ENCODE measurements around the gene CSKMT.
A peak's percentile ranks its signal among the peaks of the same experiment; 100 is the strongest.
"Not testable (repeated sequence)": the region's sequence is repeated elsewhere in the genome, so short reads cannot be mapped to it uniquely, and the experiment has no call there.

CSKMT gene

DNA sequence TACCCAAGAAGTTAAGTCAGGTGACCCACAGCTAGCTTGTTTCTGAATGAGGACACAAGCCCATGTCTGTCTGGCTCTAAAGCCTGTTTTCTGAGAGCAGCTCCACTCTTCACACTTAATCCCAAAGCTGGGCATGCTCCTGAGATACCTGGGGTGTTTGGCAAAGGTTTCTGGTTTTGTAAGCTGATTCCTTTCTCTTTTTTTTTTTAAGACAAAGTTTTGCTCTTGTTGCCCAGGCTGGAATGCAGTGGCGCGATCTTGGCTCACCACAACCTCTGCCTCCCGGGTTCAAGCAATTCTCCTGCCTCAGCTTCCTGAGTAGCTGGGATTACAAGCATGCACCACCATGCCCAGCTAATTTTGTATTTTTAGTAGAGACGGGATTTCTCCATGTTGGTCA lies 28.5 kb downstream of the CSKMT start:
- not testable (repeated sequence) for H3K4me3 Mint-ChIP-seq, H3K27ac Mint-ChIP-seq, H3K9me3 Mint-ChIP-seq, H3K4me1 Mint-ChIP-seq, DNase-seq, H3K27me3 Mint-ChIP-seq, ATAC-seq
- peaks cover 26% of the 10 kb centered on the region for H3K36me3 Mint-ChIP-seq (ENCODE audit: low read depth)

DNA sequence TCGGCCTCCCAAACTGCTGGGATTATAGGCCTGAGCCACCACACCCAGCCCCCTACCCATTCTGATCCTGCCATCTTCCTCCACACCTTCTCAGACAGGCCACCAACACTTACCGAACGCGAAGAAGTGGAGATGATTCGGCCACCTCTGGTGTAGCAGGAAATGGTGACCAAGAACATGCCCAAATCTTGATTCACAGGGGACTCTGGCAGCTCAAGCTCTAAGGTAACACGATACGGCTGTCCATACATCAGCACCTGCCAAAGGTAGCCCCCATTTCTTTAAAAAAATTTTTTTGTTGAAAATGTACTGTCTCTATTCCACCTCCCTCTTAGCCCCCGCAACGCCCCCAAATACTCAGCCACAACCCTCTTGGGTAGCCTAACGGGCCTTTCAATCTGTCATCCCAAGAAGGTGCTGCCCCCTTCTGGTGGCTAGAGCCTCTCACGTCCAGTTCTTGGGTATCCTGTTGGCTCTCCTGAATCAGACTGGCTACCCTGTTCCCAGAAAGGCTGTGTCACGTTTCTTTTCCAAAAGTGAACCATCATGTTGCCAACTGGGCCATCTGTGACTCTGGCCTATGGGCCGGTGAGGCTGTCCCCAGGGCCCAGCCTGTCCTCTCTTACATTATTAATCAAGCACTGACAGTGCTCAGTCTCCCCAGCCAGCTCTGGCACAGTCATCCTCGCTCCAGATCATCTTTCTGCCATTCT lies 29.5 kb downstream of the CSKMT start:
- peak; percentile 79 for DNase-seq
- H3K27me3 Mint-ChIP-seq: no peaks in the 10 kb centered on the region
- no peak overlapping the region for H3K4me3 Mint-ChIP-seq
- peaks cover 3% of the 10 kb centered on the region for H3K4me1 Mint-ChIP-seq
- ATAC-seq: peak; percentile 74
- peaks cover 22% of the 10 kb centered on the region for H3K36me3 Mint-ChIP-seq (ENCODE audit: low read depth)
- peak overlapping the region; percentile 58 for H3K27ac Mint-ChIP-seq
- H3K9me3 Mint-ChIP-seq: no peaks in the 10 kb centered on the region

DNA sequence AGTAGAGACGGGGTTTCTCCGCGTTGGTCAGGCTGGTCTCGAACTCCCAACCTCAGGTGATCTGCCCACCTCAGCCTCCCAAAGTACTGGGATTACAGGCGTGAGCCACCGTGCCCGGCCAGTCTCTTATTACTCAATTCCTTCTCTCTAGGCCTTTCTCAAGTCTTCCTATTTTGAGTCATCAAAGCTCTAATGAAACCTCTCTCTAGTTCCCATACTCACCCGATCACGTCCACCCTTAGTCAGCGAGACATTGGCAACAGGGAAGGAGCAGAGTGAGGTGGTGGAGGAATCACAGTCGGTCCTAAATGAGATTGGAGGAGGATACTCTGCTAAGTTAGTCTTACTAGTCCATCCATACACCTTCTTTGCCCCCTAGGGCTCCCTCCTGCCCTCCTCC lies 37.1 kb downstream of the CSKMT start:
- DNase-seq (no peak), ATAC-seq (no peak)
- H3K36me3 Mint-ChIP-seq (ENCODE audit: low read depth): peaks cover 16% of the 10 kb centered on the region
- no peaks in the 10 kb centered on the region for H3K9me3 Mint-ChIP-seq
- no peak overlapping the region for H3K4me3 Mint-ChIP-seq
- H3K27me3 Mint-ChIP-seq: no peaks in the 10 kb centered on the region
- no peak overlapping the region for H3K27ac Mint-ChIP-seq
- peaks cover 20% of the 10 kb centered on the region for H3K4me1 Mint-ChIP-seq

DNA sequence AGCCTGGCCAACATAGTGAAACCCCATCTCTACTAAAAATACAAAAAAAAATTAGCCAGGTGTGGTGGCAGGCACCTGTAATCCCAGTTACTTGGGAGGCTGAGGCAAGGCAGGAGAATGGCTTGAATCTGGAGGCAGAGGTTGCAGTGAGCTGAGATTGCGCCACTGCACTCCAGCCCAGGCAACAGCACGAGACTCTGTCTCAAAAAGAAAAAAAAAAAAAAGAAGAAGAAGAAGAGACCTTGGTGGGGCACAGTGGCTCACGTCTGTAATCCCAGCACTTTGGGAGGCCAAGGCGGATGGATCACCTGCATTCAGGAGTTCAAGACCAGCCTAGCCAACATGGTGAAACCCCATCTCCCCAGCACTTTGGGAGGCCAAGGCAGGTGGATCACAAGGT lies 38.8 kb downstream of the CSKMT start:
- not testable (repeated sequence) for ATAC-seq, H3K4me3 Mint-ChIP-seq
- peaks cover 21% of the 10 kb centered on the region for H3K36me3 Mint-ChIP-seq (ENCODE audit: low read depth)

DNA sequence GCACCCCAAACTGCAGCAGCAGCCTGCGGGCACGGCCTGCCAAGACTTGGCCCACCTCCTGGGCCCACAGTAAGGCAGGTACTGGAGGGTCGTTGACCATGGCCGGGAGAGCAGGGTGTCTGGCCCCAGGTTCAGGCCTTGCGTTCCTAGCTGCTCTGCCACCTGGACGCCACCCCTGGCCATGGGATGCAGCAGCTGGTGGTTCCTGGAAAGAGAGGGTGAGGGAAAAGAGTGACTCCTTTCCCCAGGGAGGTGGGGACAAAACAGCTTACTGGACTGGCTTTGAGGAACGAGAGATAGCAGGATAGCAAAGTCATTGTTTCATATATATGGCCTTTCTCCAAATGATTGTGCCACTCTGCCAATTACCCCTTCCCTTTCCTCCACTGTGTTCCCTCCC lies 40.3 kb downstream of the CSKMT start:
- peak overlapping the region; percentile 58 for H3K27ac Mint-ChIP-seq
- H3K4me1 Mint-ChIP-seq: peaks cover 50% of the 10 kb centered on the region
- H3K9me3 Mint-ChIP-seq: no peaks in the 10 kb centered on the region
- ATAC-seq: no peak
- peak overlapping the region; percentile 85 for H3K4me3 Mint-ChIP-seq
- no peak for DNase-seq
- H3K27me3 Mint-ChIP-seq: no peaks in the 10 kb centered on the region
- peaks cover 28% of the 10 kb centered on the region for H3K36me3 Mint-ChIP-seq (ENCODE audit: low read depth)

More for the DNA sequence above, 38.8 kb downstream of the CSKMT start:
- H3K9me3 Mint-ChIP-seq, H3K27me3 Mint-ChIP-seq, DNase-seq, H3K27ac Mint-ChIP-seq: not testable (repeated sequence)
- peaks cover 37% of the 10 kb centered on the region for H3K4me1 Mint-ChIP-seq

DNA sequence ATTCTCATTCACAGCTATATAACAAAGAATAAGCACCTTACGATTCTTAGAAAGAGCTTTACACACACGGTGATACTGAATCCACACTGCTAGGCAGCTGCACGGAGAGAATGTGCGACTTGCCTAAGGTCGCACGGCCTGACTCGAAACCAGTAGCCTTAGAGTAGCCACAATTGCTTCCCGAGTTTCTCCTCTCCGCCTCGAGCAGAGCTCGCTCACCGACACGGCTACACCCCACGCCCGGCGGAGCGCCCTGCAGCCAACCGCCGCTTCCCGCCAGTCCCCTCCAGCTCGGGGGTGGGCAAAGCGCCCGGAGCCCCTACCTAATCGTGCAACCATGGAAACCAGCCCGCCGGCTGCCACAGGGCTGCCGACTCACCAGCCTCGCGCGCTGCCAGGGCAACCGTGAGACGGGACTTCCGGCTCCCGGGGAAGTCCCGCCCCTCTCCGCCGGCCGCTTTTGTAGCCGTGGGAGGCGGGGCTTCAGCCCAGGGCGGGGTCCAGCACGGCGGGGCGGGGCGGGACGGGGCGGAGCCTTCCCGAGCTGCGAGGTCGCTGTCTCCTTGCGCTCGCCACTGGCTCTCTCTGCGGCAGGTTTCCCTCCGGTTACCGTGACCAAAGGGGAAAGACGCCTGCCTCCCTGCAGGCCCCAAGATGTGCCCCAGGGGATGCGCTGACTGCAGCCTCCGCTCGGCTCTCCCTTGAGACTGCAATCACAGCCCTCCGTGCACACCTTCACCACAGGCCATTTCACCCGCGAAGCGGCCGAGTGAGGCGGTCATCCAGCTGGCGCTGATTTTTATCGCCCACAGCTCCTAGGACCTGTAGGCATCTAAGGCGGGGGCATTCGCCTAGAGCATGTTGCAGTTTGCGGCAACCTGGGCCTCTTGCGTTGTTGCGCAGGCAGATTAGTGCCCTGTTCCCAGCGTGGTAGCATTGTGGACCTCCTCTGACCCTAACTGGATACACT lies 41.1 kb downstream of the CSKMT start:
- peak overlapping the region; percentile 74 for H3K27ac Mint-ChIP-seq
- no peaks in the 10 kb centered on the region for H3K9me3 Mint-ChIP-seq
- DNase-seq (peak; percentile 96), ATAC-seq (peak; percentile 77)
- no peaks in the 10 kb centered on the region for H3K27me3 Mint-ChIP-seq
- H3K4me3 Mint-ChIP-seq: peak overlapping the region; percentile 85
- H3K36me3 Mint-ChIP-seq (ENCODE audit: low read depth): peaks cover 33% of the 10 kb centered on the region
- H3K4me1 Mint-ChIP-seq: peaks cover 54% of the 10 kb centered on the region

DNA sequence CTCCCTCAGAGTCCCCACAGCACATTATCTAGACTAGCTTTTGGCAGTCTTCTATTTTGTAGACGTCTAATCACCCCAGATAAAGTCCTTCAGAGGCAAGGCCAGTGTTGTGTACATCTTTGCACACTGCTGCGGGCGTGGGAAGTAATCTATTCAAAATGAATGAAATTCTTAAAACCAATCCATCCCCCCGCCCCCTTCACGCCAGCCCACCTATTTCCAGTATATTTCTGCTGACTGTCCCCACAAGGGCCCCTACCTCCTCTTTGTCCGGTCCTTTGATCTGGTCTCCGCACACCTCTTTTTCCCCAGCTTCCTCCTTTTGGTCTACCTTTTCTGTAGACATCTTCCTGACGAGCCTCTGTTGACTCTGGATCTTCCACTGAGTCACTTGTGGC lies 41.7 kb downstream of the CSKMT start:
- ATAC-seq (no peak), DNase-seq (no peak)
- H3K36me3 Mint-ChIP-seq (ENCODE audit: low read depth): peaks cover 35% of the 10 kb centered on the region
- peak overlapping the region; percentile 85 for H3K4me3 Mint-ChIP-seq
- no peaks in the 10 kb centered on the region for H3K9me3 Mint-ChIP-seq
- no peaks in the 10 kb centered on the region for H3K27me3 Mint-ChIP-seq
- H3K27ac Mint-ChIP-seq: peak overlapping the region; percentile 74
- peaks cover 54% of the 10 kb centered on the region for H3K4me1 Mint-ChIP-seq

DNA sequence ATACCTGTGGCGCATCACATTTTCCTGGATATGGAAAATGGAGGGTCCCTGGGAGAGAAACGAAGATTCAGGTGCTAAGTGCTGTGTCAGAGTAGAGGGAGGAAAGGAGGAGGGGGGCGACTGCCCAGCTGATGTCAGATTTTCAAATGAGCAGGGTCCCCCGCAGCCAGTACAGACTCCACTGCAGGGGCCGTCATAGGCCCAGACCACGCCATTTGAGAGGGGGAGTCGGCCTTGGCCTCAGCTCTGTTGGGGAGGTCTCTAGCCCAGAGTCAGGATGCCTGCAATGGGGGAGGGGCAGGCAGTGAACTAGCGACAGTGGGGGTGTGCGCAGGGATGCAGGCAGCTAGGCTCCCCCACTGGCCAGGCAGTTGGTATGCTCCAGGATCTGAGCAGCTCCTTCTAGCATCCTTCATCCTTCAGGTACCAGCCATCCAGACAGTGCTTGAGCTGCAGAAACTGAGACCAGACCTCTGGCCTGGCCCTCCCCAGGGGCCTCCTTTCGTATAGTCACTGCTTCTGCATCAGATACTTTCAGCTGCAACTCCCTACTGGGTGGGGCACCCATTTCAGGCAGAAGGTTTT lies 42.3 kb downstream of the CSKMT start, which contains the start of the genes BSCL2 and GNG3:
TSS of gene BSCL2 (minus strand) at position 148 of the 585 bp plus-strand sequence. CDS start 229 bp downstream, outside the sequence.
TSS of gene GNG3 (plus strand) at position 400 of the 585 bp plus-strand sequence. CDS start 620 bp downstream, outside the sequence.
- ATAC-seq: no peak
- peaks cover 58% of the 10 kb centered on the region for H3K4me1 Mint-ChIP-seq
- peaks cover 36% of the 10 kb centered on the region for H3K36me3 Mint-ChIP-seq (ENCODE audit: low read depth)
- DNase-seq: no peak
- no peaks in the 10 kb centered on the region for H3K9me3 Mint-ChIP-seq
- H3K4me3 Mint-ChIP-seq: peak within 1 kb of the TSS; percentile 90
- peak within 1 kb of the TSS; percentile 95 for H3K27ac Mint-ChIP-seq
- no peaks in the 10 kb centered on the region for H3K27me3 Mint-ChIP-seq

DNA sequence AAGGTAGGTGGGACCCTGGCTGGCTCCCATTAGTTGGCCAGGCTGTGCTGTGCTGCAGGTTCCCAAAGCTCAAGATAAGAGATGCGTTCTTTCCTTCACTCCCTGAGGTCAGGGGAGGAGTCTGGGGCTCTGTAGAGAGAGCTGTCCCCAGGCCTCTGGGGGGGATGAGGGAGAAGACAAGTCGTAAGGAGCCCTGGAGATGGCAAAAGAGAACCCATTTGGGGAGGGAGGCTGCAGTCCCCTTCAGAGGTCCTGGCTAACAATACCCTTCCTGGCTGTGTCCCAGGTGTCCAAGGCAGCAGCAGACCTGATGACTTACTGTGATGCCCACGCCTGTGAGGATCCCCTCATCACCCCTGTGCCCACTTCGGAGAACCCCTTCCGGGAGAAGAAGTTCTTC lies 43.3 kb downstream of the CSKMT start:
- ATAC-seq (no peak), DNase-seq (no peak)
- Mint-ChIP-seq H3K36me3 (ENCODE audit: low read depth) (peaks cover 41% of the 10 kb centered on the region), H3K4me1 (peaks cover 68% of the 10 kb centered on the region), H3K27me3 (no peaks in the 10 kb centered on the region), H3K9me3 (no peaks in the 10 kb centered on the region), H3K4me3 (peak overlapping the region; percentile 90), H3K27ac (peak overlapping the region; percentile 95)

DNA sequence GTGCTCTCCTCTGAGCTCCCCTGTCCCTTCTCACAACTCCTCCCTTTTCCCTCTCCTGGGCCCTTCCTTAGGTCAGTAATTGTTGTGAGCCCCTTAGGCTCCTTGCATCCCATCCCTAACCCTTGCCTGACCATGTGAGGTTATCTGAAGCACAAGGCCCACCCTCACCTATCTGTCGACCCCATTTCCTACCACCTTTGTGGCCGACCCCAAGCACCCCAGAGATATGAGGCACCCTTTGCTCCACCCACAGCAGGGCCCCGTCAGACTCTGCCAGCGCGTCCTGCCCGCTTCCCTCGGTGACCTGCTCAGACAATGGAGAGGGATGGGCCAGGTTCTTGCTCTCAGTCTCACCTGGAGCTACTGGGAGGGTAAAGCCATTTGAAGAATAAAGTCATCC lies 43.7 kb downstream of the CSKMT start:
- peak overlapping the region; percentile 90 for H3K4me3 Mint-ChIP-seq
- no peaks in the 10 kb centered on the region for H3K27me3 Mint-ChIP-seq
- H3K27ac Mint-ChIP-seq: peak overlapping the region; percentile 95
- peaks cover 44% of the 10 kb centered on the region for H3K36me3 Mint-ChIP-seq (ENCODE audit: low read depth)
- no peaks in the 10 kb centered on the region for H3K9me3 Mint-ChIP-seq
- DNase-seq: peak; percentile 52
- ATAC-seq: peak; percentile 35
- peaks cover 72% of the 10 kb centered on the region for H3K4me1 Mint-ChIP-seq

DNA sequence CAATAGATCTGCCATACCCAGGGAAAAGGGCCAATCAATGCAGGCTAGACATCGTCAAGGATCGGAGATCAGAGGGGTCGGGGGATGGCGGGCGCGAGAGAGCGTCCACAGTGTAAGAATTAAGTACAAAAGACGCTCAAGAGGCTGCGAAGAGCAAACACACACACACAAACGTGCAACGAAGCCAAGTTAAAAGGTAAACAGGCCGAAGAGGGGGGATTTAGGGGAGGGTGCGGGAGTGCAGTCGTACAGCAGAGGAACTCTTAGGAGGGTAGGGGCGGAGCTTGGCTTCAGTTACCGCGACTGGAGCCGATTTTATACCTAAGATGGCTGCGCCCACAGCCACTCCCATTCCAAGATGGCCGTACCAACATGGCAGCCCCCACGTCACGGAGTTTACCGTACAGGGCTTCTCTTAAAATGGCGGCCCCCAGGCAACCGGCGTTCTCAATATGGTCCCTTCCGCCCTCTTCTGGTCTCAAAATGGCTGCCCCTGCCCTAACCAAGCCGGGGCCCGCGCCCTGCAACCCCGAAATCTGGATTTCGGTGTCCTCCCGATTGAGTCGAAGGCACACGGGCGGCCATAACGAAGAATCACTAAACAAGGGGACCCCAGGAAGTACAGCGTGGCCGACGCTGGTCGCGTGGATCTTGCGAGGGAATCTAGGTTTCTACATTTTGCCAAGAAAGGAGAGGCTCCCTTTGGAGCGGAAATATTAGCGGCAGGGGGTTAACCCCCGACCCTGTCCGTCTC lies 44.3 kb downstream of the CSKMT start:
- DNase-seq: peak; percentile 93
- Mint-ChIP-seq H3K9me3 (no peaks in the 10 kb centered on the region), H3K4me3 (peak overlapping the region; percentile 90), H3K27ac (peak overlapping the region; percentile 95), H3K27me3 (no peaks in the 10 kb centered on the region), H3K36me3 (ENCODE audit: low read depth) (peaks cover 48% of the 10 kb centered on the region), H3K4me1 (peaks cover 77% of the 10 kb centered on the region)
- peak; percentile 76 for ATAC-seq

DNA sequence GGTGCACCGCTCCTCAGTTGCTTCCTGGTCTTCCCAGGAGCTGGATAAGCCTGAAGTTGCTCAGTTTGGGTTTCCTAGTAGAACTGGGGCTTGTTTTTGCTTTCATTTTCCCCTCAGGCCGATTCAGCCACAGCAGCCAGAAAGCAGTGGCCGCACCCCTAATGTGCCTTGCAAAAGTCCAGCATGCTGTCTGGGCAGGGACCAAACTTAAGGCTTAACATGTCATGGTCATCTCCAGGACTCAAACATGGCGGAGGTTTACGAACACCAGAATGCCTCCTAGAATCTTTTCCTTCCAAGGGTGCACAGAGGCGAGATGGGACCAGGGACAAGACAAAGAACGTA lies 44.9 kb downstream of the CSKMT start:
- Mint-ChIP-seq H3K36me3 (ENCODE audit: low read depth) (peaks cover 49% of the 10 kb centered on the region), H3K27me3 (no peaks in the 10 kb centered on the region), H3K27ac (peak overlapping the region; percentile 95), H3K4me1 (peaks cover 81% of the 10 kb centered on the region), H3K4me3 (peak overlapping the region; percentile 90), H3K9me3 (no peaks in the 10 kb centered on the region)
- peak; percentile 33 for DNase-seq
- ATAC-seq: no peak

DNA sequence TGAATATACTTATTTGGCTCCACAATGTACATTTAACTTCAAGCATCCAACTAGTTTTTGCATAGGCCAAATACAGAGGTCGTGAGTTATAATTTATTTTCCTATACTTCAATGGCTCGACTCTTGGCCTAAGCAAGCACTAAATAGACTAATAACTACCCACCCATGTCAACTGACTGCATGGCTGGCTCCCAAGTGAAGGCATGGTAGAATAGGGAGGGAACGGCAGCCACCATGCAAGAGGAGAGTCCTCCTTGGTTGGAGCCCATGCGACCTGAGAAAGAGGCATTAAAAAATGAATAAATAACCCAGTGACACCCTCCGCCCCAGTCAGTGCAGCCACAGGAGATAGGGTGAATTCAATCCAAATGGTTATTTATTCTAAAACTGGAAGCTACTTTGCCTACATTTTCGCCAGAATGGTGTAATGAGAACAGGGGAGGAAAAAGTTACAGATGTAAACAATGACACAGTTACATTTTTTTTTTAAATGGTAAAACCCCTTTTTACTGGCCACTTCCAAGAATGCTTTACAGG lies 47.2 kb downstream of the CSKMT start:
- Mint-ChIP-seq H3K36me3 (ENCODE audit: low read depth) (peaks cover 63% of the 10 kb centered on the region), H3K9me3 (no peaks in the 10 kb centered on the region), H3K27me3 (no peaks in the 10 kb centered on the region), H3K4me1 (peaks cover 60% of the 10 kb centered on the region), H3K4me3 (no peak overlapping the region), H3K27ac (peak overlapping the region; percentile 68)
- DNase-seq (no peak), ATAC-seq (no peak)

DNA sequence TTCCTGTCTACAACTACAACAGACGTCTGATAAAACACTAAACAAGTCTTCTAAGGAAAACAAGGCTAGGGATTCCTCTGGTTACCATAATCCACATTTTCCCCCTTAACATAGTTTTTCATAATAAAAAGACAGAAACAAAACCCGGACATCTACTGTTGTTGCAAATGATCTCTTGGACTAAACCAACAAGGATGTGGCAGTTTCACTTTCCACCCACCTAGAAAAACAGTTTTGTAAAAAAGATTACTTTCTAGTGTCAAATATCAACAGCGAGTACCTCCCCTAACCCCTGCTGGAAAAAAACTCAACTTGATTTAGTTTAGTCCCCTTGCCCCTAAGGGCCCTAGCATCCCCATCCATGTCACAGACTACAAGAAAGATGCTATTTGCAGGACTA lies 47.7 kb downstream of the CSKMT start:
- Mint-ChIP-seq H3K4me1 (peaks cover 55% of the 10 kb centered on the region), H3K27me3 (no peaks in the 10 kb centered on the region), H3K4me3 (no peak overlapping the region), H3K36me3 (ENCODE audit: low read depth) (peaks cover 65% of the 10 kb centered on the region), H3K27ac (peak overlapping the region; percentile 68), H3K9me3 (no peaks in the 10 kb centered on the region)
- ATAC-seq: no peak
- no peak for DNase-seq

All from activated naive CD8-positive, alpha-beta T cell treated with anti-CD3 and anti-CD28 coated beads, Interleukin-2, amount 50 U/mL, for 24 hours (primary cell).